Measurements from ENCODE around the gene RBMS3. TPM values are rescaled to one million over a fixed set of nuclear protein-coding genes. Genes with fewer than 3 reads are reported as not detected.

The RBMS3 gene
- total RNA-seq, 2 donors from 2014 or later = 31.7 to 45.1 TPM

- Histone ChIP-seq H3K4me1 (replicated peaks) (no peaks in the 10 kb centered on the region), H3K27ac (no peak overlapping the region), H3K27me3 (replicated peaks; ENCODE audit: insufficient read depth) (no peaks in the 10 kb centered on the region), H3K4me3 (no peak overlapping the region), H3K9me3 (no peaks in the 10 kb centered on the region), H3K36me3 (no peaks in the 10 kb centered on the region)
- intact Hi-C loops (cut with DNase I) = loop anchor here (10.0 kb wide), 1 partner anchor 64 kb away; no protein-coding TSS in a partner anchor
- TF ChIP-seq POLR2AphosphoS5 (IDR thresholded peaks at IDR 0.05) (no peak), POLR2A (IDR thresholded peaks at IDR 0.05) (no peak), CTCF (IDR thresholded peaks at IDR 0.05) (no peak)
- 90% methylated on average over 2 of the region's 2 CpGs for WGBS
- DNase-seq (ENCODE audit: low spot score) = no peak
These were observed 409.9 kb downstream of the RBMS3 start for GRCh38 chr3:29690686-29691353.

- 25% methylated on average over 1 of the region's 1 CpG for WGBS
- intact Hi-C loops (cut with DNase I) = loop anchor here (10.0 kb wide), 1 partner anchor 61 kb away; no protein-coding TSS in a partner anchor
- no peaks in the 10 kb centered on the region for H3K27me3 ChIP-seq (replicated peaks; ENCODE audit: insufficient read depth)
- no peaks in the 10 kb centered on the region for H3K36me3 ChIP-seq
- peak; percentile 39 for TF ChIP-seq POLR2AphosphoS5 (IDR thresholded peaks at IDR 0.05)
- no peak for TF ChIP-seq CTCF (IDR thresholded peaks at IDR 0.05)
- H3K4me1 ChIP-seq (replicated peaks) = no peaks in the 10 kb centered on the region
- H3K27ac ChIP-seq = no peak overlapping the region
- no peak for DNase-seq (ENCODE audit: low spot score)
- H3K4me3 ChIP-seq = no peak overlapping the region
- no peaks in the 10 kb centered on the region for H3K9me3 ChIP-seq
These were observed 413.0 kb downstream of the RBMS3 start for GRCh38 chr3:29693863-29694262.

GRCh38 chr3:29694331-29694730, 413.5 kb downstream of the RBMS3 start:
- intact Hi-C loops (cut with DNase I) = loop anchor here (10.0 kb wide), 1 partner anchor 60 kb away; no protein-coding TSS in a partner anchor
- no peaks in the 10 kb centered on the region for H3K36me3 ChIP-seq
- H3K4me1 ChIP-seq (replicated peaks) = no peaks in the 10 kb centered on the region
- 78% methylated on average over 2 of the region's 2 CpGs for WGBS
- TF ChIP-seq POLR2A (IDR thresholded peaks at IDR 0.05) = no peak
- no peak for TF ChIP-seq POLR2AphosphoS5 (IDR thresholded peaks at IDR 0.05)
- no peak for TF ChIP-seq CTCF (IDR thresholded peaks at IDR 0.05)
- no peak overlapping the region for H3K27ac ChIP-seq
- DNase-seq (ENCODE audit: low spot score) = no peak
- no peaks in the 10 kb centered on the region for H3K9me3 ChIP-seq
- H3K27me3 ChIP-seq (replicated peaks; ENCODE audit: insufficient read depth) = no peaks in the 10 kb centered on the region
- H3K4me3 ChIP-seq = no peak overlapping the region

GRCh38 chr3:29694783-29695182, 413.9 kb downstream of the RBMS3 start:
- intact Hi-C loops (cut with DNase I) = loop anchor here (10.0 kb wide), 1 partner anchor 60 kb away; no protein-coding TSS in a partner anchor
- TF ChIP-seq CTCF (IDR thresholded peaks at IDR 0.05) (no peak), POLR2A (IDR thresholded peaks at IDR 0.05) (no peak), POLR2AphosphoS5 (IDR thresholded peaks at IDR 0.05) (peak; percentile 30)
- Histone ChIP-seq H3K36me3 (no peaks in the 10 kb centered on the region), H3K4me3 (no peak overlapping the region), H3K4me1 (replicated peaks) (no peaks in the 10 kb centered on the region), H3K27me3 (replicated peaks; ENCODE audit: insufficient read depth) (no peaks in the 10 kb centered on the region), H3K27ac (peak overlapping the region; percentile 54 to 63), H3K9me3 (no peaks in the 10 kb centered on the region)
- WGBS = 81% methylated on average over 1 of the region's 1 CpG
- no peak for DNase-seq (ENCODE audit: low spot score)

GRCh38 chr3:29695201-29695600, 414.3 kb downstream of the RBMS3 start:
- intact Hi-C loops (cut with DNase I) = loop anchor here (10.0 kb wide), 1 partner anchor 60 kb away; no protein-coding TSS in a partner anchor
- H3K27ac ChIP-seq = peak overlapping the region; percentile 54 to 63
- TF ChIP-seq POLR2AphosphoS5 (IDR thresholded peaks at IDR 0.05) = no peak
- TF ChIP-seq POLR2A (IDR thresholded peaks at IDR 0.05) = no peak
- TF ChIP-seq CTCF (IDR thresholded peaks at IDR 0.05) = no peak
- H3K27me3 ChIP-seq (replicated peaks; ENCODE audit: insufficient read depth) = no peaks in the 10 kb centered on the region
- H3K4me1 ChIP-seq (replicated peaks) = no peaks in the 10 kb centered on the region
- no peak for DNase-seq (ENCODE audit: low spot score)
- no peaks in the 10 kb centered on the region for H3K36me3 ChIP-seq
- 92% methylated on average over 1 of the region's 1 CpG for WGBS
- H3K4me3 ChIP-seq = no peak overlapping the region
- no peaks in the 10 kb centered on the region for H3K9me3 ChIP-seq
